GM06990 (cell line): Measurements from ENCODE around the gene SPATA2L.

Experiments
- DNase-seq: peaks from one replicate; pipeline ENCODE4 v3.0.0-alpha.2; 2011; ENCODE audit not compliant: insufficient read length; ENCODE audit errors: extremely low read depth
- H3K27me3 ChIP-seq: replicated peaks from 2 replicates; pipeline ENCODE4 v1.6.0; 2011; ENCODE audit warnings: low read length; ENCODE audit not compliant: control insufficient read depth, insufficient read depth
- H3K36me3 ChIP-seq: 2 replicates; pipeline ENCODE4 v1.5.1; 2011; ENCODE audit warnings: low read length; ENCODE audit not compliant: control insufficient read depth, insufficient read depth
- H3K4me3 ChIP-seq: replicated peaks from 2 replicates; pipeline ENCODE4 v1.5.1; 2011; ENCODE audit warnings: low read depth, mild to moderate bottlenecking, control low read depth, low read length
- TF ChIP-seq, protein P1 (sequence below): IDR thresholded peaks from 2 replicates; pipeline ENCODE4 v1.5.1; 2011; ENCODE audit warnings: low read length, control low read depth, mild to moderate bottlenecking, inconsistent platforms; ENCODE audit not compliant: insufficient read depth, poor library complexity, severe bottlenecking

Gene SPATA2L

DNA sequence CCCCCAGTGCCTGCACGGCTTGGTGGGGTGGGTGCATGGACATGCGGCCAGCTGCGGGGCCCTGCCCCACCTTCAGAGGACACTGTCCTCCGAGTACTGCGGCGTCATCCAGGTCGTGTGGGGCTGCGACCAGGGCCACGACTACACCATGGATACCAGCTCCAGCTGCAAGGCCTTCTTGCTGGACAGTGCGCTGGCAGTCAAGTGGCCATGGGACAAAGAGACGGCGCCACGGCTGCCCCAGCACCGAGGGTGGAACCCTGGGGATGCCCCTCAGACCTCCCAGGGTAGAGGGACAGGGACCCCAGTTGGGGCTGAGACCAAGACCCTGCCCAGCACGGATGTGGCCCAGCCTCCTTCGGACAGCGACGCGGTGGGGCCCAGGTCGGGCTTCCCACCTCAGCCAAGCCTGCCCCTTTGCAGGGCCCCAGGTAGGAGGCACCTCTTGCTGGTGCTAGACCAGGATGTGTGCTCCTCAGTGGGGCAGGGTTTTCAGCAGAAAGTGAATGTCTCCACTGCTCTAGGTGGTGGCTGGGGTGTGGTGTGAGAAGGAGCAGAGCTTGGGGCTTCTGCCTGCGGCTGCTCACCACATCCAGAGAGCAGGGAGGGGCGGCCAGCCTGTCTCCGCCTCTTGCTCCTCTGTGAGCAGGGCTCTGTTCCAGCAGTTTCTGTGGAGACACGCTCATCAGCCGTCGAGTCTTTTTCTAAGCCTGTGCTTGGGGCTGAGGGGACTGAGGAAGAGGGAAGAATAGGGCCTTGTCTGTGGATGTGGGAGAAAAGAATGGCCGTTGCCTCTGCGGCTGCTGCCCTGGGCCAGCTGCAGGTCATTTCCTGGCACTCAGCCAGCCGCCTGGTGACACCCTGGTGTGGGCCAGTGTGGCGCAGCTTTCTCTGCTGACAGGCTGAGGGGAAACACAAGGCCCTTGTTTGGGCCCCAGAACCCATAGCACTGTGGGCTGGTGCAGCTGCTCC is 22.1 kb upstream of the SPATA2L start:
- peaks cover 20% of the 10 kb centered on the region for H3K36me3 ChIP-seq
- TF ChIP-seq, protein P1, sequence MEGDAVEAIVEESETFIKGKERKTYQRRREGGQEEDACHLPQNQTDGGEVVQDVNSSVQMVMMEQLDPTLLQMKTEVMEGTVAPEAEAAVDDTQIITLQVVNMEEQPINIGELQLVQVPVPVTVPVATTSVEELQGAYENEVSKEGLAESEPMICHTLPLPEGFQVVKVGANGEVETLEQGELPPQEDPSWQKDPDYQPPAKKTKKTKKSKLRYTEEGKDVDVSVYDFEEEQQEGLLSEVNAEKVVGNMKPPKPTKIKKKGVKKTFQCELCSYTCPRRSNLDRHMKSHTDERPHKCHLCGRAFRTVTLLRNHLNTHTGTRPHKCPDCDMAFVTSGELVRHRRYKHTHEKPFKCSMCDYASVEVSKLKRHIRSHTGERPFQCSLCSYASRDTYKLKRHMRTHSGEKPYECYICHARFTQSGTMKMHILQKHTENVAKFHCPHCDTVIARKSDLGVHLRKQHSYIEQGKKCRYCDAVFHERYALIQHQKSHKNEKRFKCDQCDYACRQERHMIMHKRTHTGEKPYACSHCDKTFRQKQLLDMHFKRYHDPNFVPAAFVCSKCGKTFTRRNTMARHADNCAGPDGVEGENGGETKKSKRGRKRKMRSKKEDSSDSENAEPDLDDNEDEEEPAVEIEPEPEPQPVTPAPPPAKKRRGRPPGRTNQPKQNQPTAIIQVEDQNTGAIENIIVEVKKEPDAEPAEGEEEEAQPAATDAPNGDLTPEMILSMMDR = no peak
- peak overlapping the region; percentile 78 for H3K4me3 ChIP-seq
- H3K27me3 ChIP-seq = no peaks in the 10 kb centered on the region
- DNase-seq = no peak

DNA sequence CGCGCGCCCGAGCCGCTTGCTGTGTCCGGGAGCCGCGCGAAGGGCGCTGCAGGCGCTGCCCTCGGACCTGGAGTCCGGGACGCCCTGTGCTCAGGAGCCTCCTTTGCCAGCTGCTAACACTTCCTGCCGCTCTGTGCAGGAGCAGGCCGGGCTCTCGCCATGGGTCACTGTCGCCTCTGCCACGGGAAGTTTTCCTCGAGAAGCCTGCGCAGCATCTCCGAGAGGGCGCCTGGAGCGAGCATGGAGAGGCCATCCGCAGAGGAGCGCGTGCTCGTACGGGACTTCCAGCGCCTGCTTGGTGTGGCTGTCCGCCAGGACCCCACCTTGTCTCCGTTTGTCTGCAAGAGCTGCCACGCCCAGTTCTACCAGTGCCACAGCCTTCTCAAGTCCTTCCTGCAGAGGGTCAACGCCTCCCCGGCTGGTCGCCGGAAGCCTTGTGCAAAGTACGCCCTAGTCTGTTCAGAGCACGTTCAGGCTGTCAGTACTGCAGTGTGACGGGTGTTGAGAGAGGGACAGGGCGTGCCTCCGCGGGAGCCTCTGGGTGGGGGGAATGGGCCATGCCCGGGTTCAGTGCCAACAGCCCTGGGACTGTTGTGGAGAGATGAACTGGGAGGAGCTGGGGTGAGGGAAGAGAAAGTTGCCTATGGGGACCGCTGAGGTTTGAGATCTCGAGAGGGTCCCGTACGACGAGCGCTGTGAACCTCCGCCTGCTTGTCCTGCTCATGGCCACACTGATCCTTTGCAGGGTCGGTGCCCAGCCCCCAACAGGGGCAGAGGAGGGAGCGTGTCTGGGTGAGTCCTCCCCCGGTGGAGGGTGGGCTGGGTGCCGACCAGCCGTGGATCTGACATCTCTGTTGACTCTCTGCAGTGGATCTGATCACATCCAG is 21.1 kb upstream of the SPATA2L start:
- peak; percentile 68 for DNase-seq
- Histone ChIP-seq H3K4me3 (peak overlapping the region; percentile 78), H3K27me3 (no peaks in the 10 kb centered on the region), H3K36me3 (peaks cover 18% of the 10 kb centered on the region)
- TF ChIP-seq, protein P1 = no peak

DNA sequence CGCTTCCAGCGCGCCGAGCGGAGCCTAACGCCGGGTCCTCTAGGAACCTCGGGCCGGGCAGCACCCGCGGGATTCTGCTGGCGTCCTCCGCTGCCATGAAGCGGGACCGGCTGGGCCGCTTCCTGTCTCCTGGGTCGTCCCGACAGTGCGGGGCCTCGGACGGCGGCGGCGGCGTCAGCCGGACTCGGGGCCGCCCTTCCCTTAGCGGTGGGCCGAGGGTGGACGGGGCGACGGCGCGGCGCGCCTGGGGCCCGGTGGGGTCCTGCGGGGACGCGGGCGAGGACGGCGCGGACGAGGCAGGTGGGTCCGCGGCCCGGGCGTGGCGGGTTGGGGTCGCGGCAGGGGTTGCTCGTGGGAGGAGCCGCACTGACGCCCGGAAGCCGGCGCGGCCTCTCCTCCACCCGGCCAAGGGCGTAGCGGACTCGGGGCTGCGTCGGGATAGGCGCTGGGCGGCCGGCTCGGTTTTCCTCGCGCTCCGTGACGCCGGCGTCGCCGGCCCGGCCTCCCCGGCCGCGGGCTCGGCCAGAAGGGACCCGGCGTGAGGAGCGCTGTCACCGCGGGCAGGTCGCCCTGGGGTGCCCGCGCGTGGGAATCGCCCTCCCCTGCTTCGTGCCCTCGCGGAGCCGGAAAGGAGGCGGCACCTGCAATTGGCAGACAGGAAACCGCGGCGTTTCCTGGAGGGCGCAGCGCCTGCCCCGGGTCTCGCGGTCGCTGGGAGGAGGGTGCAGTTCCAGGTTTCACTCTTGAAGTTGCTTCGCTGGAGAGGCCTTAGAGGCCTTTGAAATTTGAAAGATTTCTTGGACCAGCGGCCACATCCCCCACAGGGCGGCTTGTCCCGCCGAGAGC is 20.3 kb upstream of the SPATA2L start:
- TF ChIP-seq, protein P1 = no peak
- no peaks in the 10 kb centered on the region for H3K27me3 ChIP-seq
- peaks cover 14% of the 10 kb centered on the region for H3K36me3 ChIP-seq
- DNase-seq = peak; percentile 82
- H3K4me3 ChIP-seq = peak overlapping the region; percentile 78

GRCh38 chr16:89720813-89721545 is 19.5 kb upstream of the SPATA2L start, which contains the start of the genes VPS9D1 and ZNF276:
TSS of gene VPS9D1 (minus strand) at chr16:89720898. CDS start at chr16:89720861, 37 bp downstream.
TSS of gene ZNF276 (plus strand) at chr16:89721537. CDS start at chr16:89721641, 104 bp downstream.
- peak within 1 kb of the TSS; percentile 78 for H3K4me3 ChIP-seq
- peaks cover 14% of the 10 kb centered on the region for H3K36me3 ChIP-seq
- peak; percentile 87 for DNase-seq
- TF ChIP-seq, protein P1 = no peak
- H3K27me3 ChIP-seq = no peaks in the 10 kb centered on the region

DNA sequence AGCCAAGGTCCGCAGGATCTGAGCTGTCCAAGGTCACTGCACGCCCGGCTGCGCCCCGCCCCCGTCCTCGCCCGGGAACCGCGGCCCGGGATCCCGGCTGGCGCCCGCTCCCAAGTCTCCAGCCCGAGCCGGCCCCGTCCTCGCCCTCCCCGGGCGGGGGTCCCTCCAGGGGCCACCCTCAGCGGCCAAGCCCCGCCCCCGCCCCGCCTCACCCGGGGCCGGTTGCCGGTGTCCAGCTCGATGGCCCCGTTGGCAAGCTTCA is 19.0 kb upstream of the SPATA2L start:
- Histone ChIP-seq H3K36me3 (peaks cover 14% of the 10 kb centered on the region), H3K27me3 (no peaks in the 10 kb centered on the region), H3K4me3 (peak overlapping the region; percentile 78)
- TF ChIP-seq, protein P1 = no peak
- no peak for DNase-seq
